OCI-LY1 (cell line): ENCODE results near the gene PPARD.
"Not testable (repeated sequence)": the region's sequence is repeated elsewhere in the genome, so short reads cannot be mapped to it uniquely, and the experiment has no call there.

Experiments
- CTCF ChIP-seq: fragments of 200-600 bp; sonication (generic), shearing (Covaris generic); IDR thresholded peaks from 2 replicates; pipeline ENCODE4 v1.5.1; 2017; ENCODE audit warnings: mild to moderate bottlenecking, antibody characterized with exemption, low read length, moderate library complexity, mixed read lengths
- EZH2 ChIP-seq: fragments of 200-600 bp; sonication (generic), shearing (Covaris generic); IDR thresholded peaks from 2 replicates; pipeline ENCODE4 v1.8.0; 2017; ENCODE audit warnings: borderline replicate concordance, mixed run types, mild to moderate bottlenecking, antibody characterized with exemption, low read length, moderate library complexity, mixed read lengths

DNA sequence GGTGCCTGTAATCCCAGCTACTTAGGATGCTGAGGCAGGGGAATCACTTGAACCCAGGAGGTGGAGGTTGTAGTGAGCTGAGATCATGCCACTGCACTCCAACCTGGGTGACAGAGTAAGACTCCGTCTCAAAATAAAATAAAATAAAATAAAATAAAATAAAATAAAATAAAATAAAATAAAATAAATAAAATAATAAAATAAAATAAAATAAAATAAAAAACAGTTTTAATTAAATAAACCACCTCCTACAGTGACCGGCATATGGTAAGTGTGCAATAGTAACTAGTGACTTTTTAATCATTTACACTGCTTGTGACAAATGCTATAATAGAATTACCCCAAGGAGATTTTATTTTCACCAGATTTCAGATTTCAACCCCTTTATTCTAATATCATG is 33.8 kb upstream of the PPARD start:
- TF ChIP-seq CTCF, EZH2: not testable (repeated sequence)
